HepG2 (cell line): ENCODE results near the gene EMC9. TPM values are rescaled to one million over a fixed set of nuclear protein-coding genes. Genes with fewer than 3 reads are reported as not detected.

Experiments used
- AKNA ChIP-seq: sonication (generic); formaldehyde crosslinking; IDR thresholded peaks from 2 replicates; pipeline ENCODE4 v1.4.0; 2020; ENCODE audit warnings: missing genetic modification reagents, borderline replicate concordance
- ATF3 ChIP-seq: sonication (generic); formaldehyde crosslinking; IDR thresholded peaks from 2 replicates; pipeline ENCODE4 v1.4.0; 2020; ENCODE audit warnings: missing genetic modification reagents
- HNRNPK ChIP-seq: fragments of 200-400 bp; formaldehyde crosslinking; IDR thresholded peaks from 2 replicates; pipeline ENCODE4 v1.6.1; 2018; ENCODE audit warnings: low read length, low read depth, moderate library complexity, mild to moderate bottlenecking; ENCODE audit not compliant: poor library complexity, severe bottlenecking
- LCORL ChIP-seq, 2 experiments: fragments of 450-650 bp in 1 of 2; sonication (generic) in 1 of 2; formaldehyde crosslinking in 1 of 2; IDR thresholded peaks; 2 replicates each; pipeline versions ENCODE4 v1.5.0 to v1.6.1; 2017 to 2020; ENCODE audit warnings: antibody characterized with exemption in 1 of 2, missing genetic modification reagents in 1 of 2
- MED1 ChIP-seq: sonication (generic); formaldehyde crosslinking; IDR thresholded peaks from 2 replicates; pipeline ENCODE4 v1.4.0; 2020; ENCODE audit warnings: missing genetic modification reagents
- NFIB ChIP-seq: sonication (generic); formaldehyde crosslinking; IDR thresholded peaks from 2 replicates; pipeline ENCODE4 v1.9.0; 2021; ENCODE audit warnings: missing genetic modification reagents, mild to moderate bottlenecking, borderline replicate concordance
- PCBP1 ChIP-seq: fragments of 200-400 bp; formaldehyde crosslinking; IDR thresholded peaks from 2 replicates; pipeline ENCODE4 v1.6.1; 2017; ENCODE audit warnings: mild to moderate bottlenecking, low read depth, low read length, borderline replicate concordance
- RARA ChIP-seq: IDR thresholded peaks from 2 replicates; pipeline ENCODE4 v1.6.1; 2016; ENCODE audit warnings: missing genetic modification reagents, missing compliant biosample characterization
- RXRB ChIP-seq: IDR thresholded peaks from 2 replicates; pipeline ENCODE4 v1.6.1; 2016; ENCODE audit warnings: borderline replicate concordance, missing genetic modification reagents, missing compliant biosample characterization
- SSRP1 ChIP-seq: IDR thresholded peaks from 2 replicates; pipeline ENCODE4 v1.6.1; 2016; ENCODE audit warnings: control low read depth
- ZNF263 ChIP-seq: sonication (generic); formaldehyde crosslinking; IDR thresholded peaks from 2 replicates; pipeline ENCODE4 v1.4.0; 2020; ENCODE audit warnings: missing genetic modification reagents
- polyA plus RNA-seq, 8 experiments: library from polyadenylated mRNA; depleted of rRNA in 3 of 8; stranded (reverse) in 7 of 8; unstranded in 1 of 8; fragments of >200 nt; fragmentation: Illumina TruSeq in 4 of 8; extraction: Trizol in 4 of 8; gene quantifications; 2 replicates each; pipeline versions ENCODE4 v1.2.1 to v1.2.3, GENCODE V29; 2011 to 2016; ENCODE audit warnings: low read depth in 4 of 8, missing spikeins in 1 of 8, mixed read lengths in 1 of 8; ENCODE audit not compliant: insufficient read depth in 1 of 8
- total RNA-seq, 5 experiments: library from RNA; depleted of rRNA; stranded (reverse); fragments of >200 nt; fragmentation: Illumina TruSeq; extraction: Trizol; gene quantifications; 2 replicates each; pipeline ENCODE4 v1.2.3, GENCODE V29; 2016; ENCODE audit warnings: low read depth in 1 of 5
- TF ChIP-seq, protein P1 (sequence below): sonication (generic); formaldehyde crosslinking; IDR thresholded peaks from 2 replicates; pipeline ENCODE4 v1.5.1; 2020; ENCODE audit warnings: mild to moderate bottlenecking, missing genetic modification reagents, moderate library complexity
- TF ChIP-seq, protein P2 (sequence below): sonication (generic); formaldehyde crosslinking; IDR thresholded peaks from 2 replicates; pipeline ENCODE4 v1.8.0; 2022; ENCODE audit warnings: mild to moderate bottlenecking, missing genetic modification reagents; ENCODE audit not compliant: insufficient replicate concordance
- TF ChIP-seq, protein P3 (sequence below): sonication (generic); formaldehyde crosslinking; IDR thresholded peaks from 2 replicates; pipeline ENCODE4 v1.4.0; 2020; ENCODE audit warnings: mild to moderate bottlenecking, low read depth, missing genetic modification reagents

EMC9 gene
- total and polyA plus RNA-seq, 2 of the 13 experiments (the other 11 are each of a cell fraction or from before 2014, with no cell fraction given) = 60.5 to 78.7 TPM

GRCh38 chr14:24146453-24146977 is 5.1 kb upstream of the EMC9 start, which contains the start of gene PSME2 (continued):
- TF ChIP-seq, protein P1, sequence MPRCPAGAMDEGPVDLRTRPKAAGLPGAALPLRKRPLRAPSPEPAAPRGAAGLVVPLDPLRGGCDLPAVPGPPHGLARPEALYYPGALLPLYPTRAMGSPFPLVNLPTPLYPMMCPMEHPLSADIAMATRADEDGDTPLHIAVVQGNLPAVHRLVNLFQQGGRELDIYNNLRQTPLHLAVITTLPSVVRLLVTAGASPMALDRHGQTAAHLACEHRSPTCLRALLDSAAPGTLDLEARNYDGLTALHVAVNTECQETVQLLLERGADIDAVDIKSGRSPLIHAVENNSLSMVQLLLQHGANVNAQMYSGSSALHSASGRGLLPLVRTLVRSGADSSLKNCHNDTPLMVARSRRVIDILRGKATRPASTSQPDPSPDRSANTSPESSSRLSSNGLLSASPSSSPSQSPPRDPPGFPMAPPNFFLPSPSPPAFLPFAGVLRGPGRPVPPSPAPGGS = 0 out of 2 replicates have a peak, but pooled peaks have one; percentile 24
- no peak for TF ChIP-seq ATF3 (CRISPR knock-in tag)
- TF ChIP-seq SSRP1 (CRISPR knock-in tag) = no peak; the same call in 1 of the 2 replicates
- peak; percentile 86 for TF ChIP-seq MED1 (CRISPR knock-in tag)
- TF ChIP-seq, protein P2, sequence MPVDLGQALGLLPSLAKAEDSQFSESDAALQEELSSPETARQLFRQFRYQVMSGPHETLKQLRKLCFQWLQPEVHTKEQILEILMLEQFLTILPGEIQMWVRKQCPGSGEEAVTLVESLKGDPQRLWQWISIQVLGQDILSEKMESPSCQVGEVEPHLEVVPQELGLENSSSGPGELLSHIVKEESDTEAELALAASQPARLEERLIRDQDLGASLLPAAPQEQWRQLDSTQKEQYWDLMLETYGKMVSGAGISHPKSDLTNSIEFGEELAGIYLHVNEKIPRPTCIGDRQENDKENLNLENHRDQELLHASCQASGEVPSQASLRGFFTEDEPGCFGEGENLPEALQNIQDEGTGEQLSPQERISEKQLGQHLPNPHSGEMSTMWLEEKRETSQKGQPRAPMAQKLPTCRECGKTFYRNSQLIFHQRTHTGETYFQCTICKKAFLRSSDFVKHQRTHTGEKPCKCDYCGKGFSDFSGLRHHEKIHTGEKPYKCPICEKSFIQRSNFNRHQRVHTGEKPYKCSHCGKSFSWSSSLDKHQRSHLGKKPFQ (CRISPR knock-in tag) = no peak
- peak; percentile 42 for TF ChIP-seq ZNF263 (CRISPR knock-in tag)
- no peak for TF ChIP-seq NFIB (CRISPR knock-in tag)
- no peak for TF ChIP-seq AKNA
- TF ChIP-seq RXRB (CRISPR knock-in tag) = peak; percentile 68; the same call in 1 of the 2 replicates
- no peak for TF ChIP-seq LCORL (IDR thresholded peaks at IDR 0.05)
- no peak for TF ChIP-seq LCORL (CRISPR knock-in tag; IDR thresholded peaks at IDR 0.05)
- TF ChIP-seq HNRNPK = no peak
- no peak for TF ChIP-seq PCBP1
- peak; percentile 74 for TF ChIP-seq RARA (CRISPR knock-in tag)
- TF ChIP-seq, protein P3, sequence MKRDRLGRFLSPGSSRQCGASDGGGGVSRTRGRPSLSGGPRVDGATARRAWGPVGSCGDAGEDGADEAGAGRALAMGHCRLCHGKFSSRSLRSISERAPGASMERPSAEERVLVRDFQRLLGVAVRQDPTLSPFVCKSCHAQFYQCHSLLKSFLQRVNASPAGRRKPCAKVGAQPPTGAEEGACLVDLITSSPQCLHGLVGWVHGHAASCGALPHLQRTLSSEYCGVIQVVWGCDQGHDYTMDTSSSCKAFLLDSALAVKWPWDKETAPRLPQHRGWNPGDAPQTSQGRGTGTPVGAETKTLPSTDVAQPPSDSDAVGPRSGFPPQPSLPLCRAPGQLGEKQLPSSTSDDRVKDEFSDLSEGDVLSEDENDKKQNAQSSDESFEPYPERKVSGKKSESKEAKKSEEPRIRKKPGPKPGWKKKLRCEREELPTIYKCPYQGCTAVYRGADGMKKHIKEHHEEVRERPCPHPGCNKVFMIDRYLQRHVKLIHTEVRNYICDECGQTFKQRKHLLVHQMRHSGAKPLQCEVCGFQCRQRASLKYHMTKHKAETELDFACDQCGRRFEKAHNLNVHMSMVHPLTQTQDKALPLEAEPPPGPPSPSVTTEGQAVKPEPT = no peak; the same call in 1 of the 2 replicates
